HuH-7 (cell line): ENCODE results near the gene BAHCC1.
A peak's percentile ranks its signal among the peaks of the same experiment; 100 is the strongest.

Source experiments
- DNase-seq: peaks from one replicate; pipeline ENCODE4 v3.0.0; 2011; ENCODE audit warnings: low spot score

BAHCC1 gene

GRCh38 chr17:81386646-81387099 is 8.6 kb upstream of the BAHCC1 start:
- no peak for DNase-seq

- DNase-seq = peak; percentile 68
These were observed 7.9 kb upstream of the BAHCC1 start for GRCh38 chr17:81387100-81388090.

- no peak for DNase-seq
These were observed 7.1 kb upstream of the BAHCC1 start for GRCh38 chr17:81388091-81388611.

GRCh38 chr17:81388612-81389367 is 6.5 kb upstream of the BAHCC1 start:
- DNase-seq = no peak

GRCh38 chr17:81389585-81389984 is 5.7 kb upstream of the BAHCC1 start:
- no peak for DNase-seq

- DNase-seq = no peak
These were observed 5.0 kb upstream of the BAHCC1 start for GRCh38 chr17:81390029-81390872.

- no peak for DNase-seq
These were observed 4.4 kb upstream of the BAHCC1 start for GRCh38 chr17:81390873-81391255.

GRCh38 chr17:81391293-81391935 is 3.8 kb upstream of the BAHCC1 start:
- DNase-seq = no peak

- DNase-seq = no peak
These were observed 3.0 kb upstream of the BAHCC1 start for GRCh38 chr17:81391936-81392908.

- DNase-seq = no peak
These were observed 2.2 kb upstream of the BAHCC1 start for GRCh38 chr17:81392909-81393654.

GRCh38 chr17:81393684-81394376 is 1.4 kb upstream of the BAHCC1 start:
- DNase-seq = peak; percentile 100

- no peak for DNase-seq
These were observed 808 bp upstream of the BAHCC1 start for GRCh38 chr17:81394377-81394920.

- no peak for DNase-seq
These were observed 482 bp downstream of the BAHCC1 start for GRCh38 chr17:81395600-81396277.

GRCh38 chr17:81396278-81396721 is 1.0 kb downstream of the BAHCC1 start:
- no peak for DNase-seq

- DNase-seq = peak; percentile 65
These were observed 1.6 kb downstream of the BAHCC1 start for GRCh38 chr17:81396722-81397313.

- peak; percentile 87 for DNase-seq
These were observed 2.3 kb downstream of the BAHCC1 start for GRCh38 chr17:81397314-81398175.
